ENCODE results near the gene CAST. TPM values are rescaled to one million over a fixed set of nuclear protein-coding genes. Genes with fewer than 3 reads are reported as not detected.

The CAST gene
- polyA plus RNA-seq, 1 donor, result 192 TPM

- WGBS (ENCODE audit: insufficient coverage, low lambda C conversion rate), result 0% methylated on average over 1 of the region's 5 CpGs
- peak; percentile 35 to 64 for DNase-seq
- Histone ChIP-seq H3K4me1 (ENCODE audit: control insufficient read depth, insufficient read depth, low read length) (peaks cover 14% of the 10 kb centered on the region), H3K27me3 (ENCODE audit: control insufficient read depth, insufficient read depth, low read length) (no peaks in the 10 kb centered on the region), H3K27ac (ENCODE audit: low read length) (peak overlapping the region; percentile 40), H3K9me3 (ENCODE audit: control insufficient read depth, low read depth, low read length) (no peaks in the 10 kb centered on the region), H3K4me3 (ENCODE audit: low read length) (no peak overlapping the region), H3K36me3 (ENCODE audit: control insufficient read depth, insufficient read depth, low read length) (no peaks in the 10 kb centered on the region)
These were observed 20.6 kb upstream of the CAST start for GRCh38 chr5:96641368-96642280.

GRCh38 chr5:96642281-96642640 is 19.9 kb upstream of the CAST start:
- H3K27ac ChIP-seq (ENCODE audit: low read length), result peak overlapping the region; percentile 40
- no peaks in the 10 kb centered on the region for H3K36me3 ChIP-seq (ENCODE audit: control insufficient read depth, insufficient read depth, low read length)
- no peak overlapping the region for H3K4me3 ChIP-seq (ENCODE audit: low read length)
- no peaks in the 10 kb centered on the region for H3K9me3 ChIP-seq (ENCODE audit: control insufficient read depth, low read depth, low read length)
- DNase-seq, result no peak
- no peaks in the 10 kb centered on the region for H3K27me3 ChIP-seq (ENCODE audit: control insufficient read depth, insufficient read depth, low read length)
- no CpG with 5 or more reads among the region's 2 CpGs for WGBS (ENCODE audit: insufficient coverage, low lambda C conversion rate)
- H3K4me1 ChIP-seq (ENCODE audit: control insufficient read depth, insufficient read depth, low read length), result peaks cover 14% of the 10 kb centered on the region

- Histone ChIP-seq H3K4me3 (ENCODE audit: low read length) (no peak overlapping the region), H3K36me3 (ENCODE audit: control insufficient read depth, insufficient read depth, low read length) (no peaks in the 10 kb centered on the region), H3K4me1 (ENCODE audit: control insufficient read depth, insufficient read depth, low read length) (peaks cover 29% of the 10 kb centered on the region), H3K27ac (ENCODE audit: low read length) (no peak overlapping the region), H3K9me3 (ENCODE audit: control insufficient read depth, low read depth, low read length) (no peaks in the 10 kb centered on the region), H3K27me3 (ENCODE audit: control insufficient read depth, insufficient read depth, low read length) (no peaks in the 10 kb centered on the region)
- 93% methylated on average over 3 of the region's 7 CpGs for WGBS (ENCODE audit: insufficient coverage, low lambda C conversion rate)
- DNase-seq, result no peak
These were observed 17.1 kb upstream of the CAST start for GRCh38 chr5:96645091-96645490.

GRCh38 chr5:96648023-96648422 is 14.2 kb upstream of the CAST start:
- Histone ChIP-seq H3K36me3 (ENCODE audit: control insufficient read depth, insufficient read depth, low read length) (no peaks in the 10 kb centered on the region), H3K4me1 (ENCODE audit: control insufficient read depth, insufficient read depth, low read length) (peaks cover 17% of the 10 kb centered on the region), H3K4me3 (ENCODE audit: low read length) (no peak overlapping the region), H3K27ac (ENCODE audit: low read length) (peak overlapping the region; percentile 47), H3K9me3 (ENCODE audit: control insufficient read depth, low read depth, low read length) (no peaks in the 10 kb centered on the region), H3K27me3 (ENCODE audit: control insufficient read depth, insufficient read depth, low read length) (no peaks in the 10 kb centered on the region)
- DNase-seq, result peak in 1 of 2 donors; percentile 42

GRCh38 chr5:96648593-96648992 is 13.6 kb upstream of the CAST start:
- H3K36me3 ChIP-seq (ENCODE audit: control insufficient read depth, insufficient read depth, low read length), result no peaks in the 10 kb centered on the region
- no peaks in the 10 kb centered on the region for H3K27me3 ChIP-seq (ENCODE audit: control insufficient read depth, insufficient read depth, low read length)
- peaks cover 17% of the 10 kb centered on the region for H3K4me1 ChIP-seq (ENCODE audit: control insufficient read depth, insufficient read depth, low read length)
- peak overlapping the region; percentile 63 for H3K27ac ChIP-seq (ENCODE audit: low read length)
- peak in 1 of 2 donors; percentile 32 for DNase-seq
- no peaks in the 10 kb centered on the region for H3K9me3 ChIP-seq (ENCODE audit: control insufficient read depth, low read depth, low read length)
- no CpG with 5 or more reads among the region's 4 CpGs for WGBS (ENCODE audit: insufficient coverage, low lambda C conversion rate)
- H3K4me3 ChIP-seq (ENCODE audit: low read length), result no peak overlapping the region

GRCh38 chr5:96649251-96649662 is 12.9 kb upstream of the CAST start:
- Histone ChIP-seq H3K27ac (ENCODE audit: low read length) (peak overlapping the region; percentile 63), H3K36me3 (ENCODE audit: control insufficient read depth, insufficient read depth, low read length) (no peaks in the 10 kb centered on the region), H3K4me1 (ENCODE audit: control insufficient read depth, insufficient read depth, low read length) (peaks cover 17% of the 10 kb centered on the region), H3K4me3 (ENCODE audit: low read length) (no peak overlapping the region), H3K9me3 (ENCODE audit: control insufficient read depth, low read depth, low read length) (no peaks in the 10 kb centered on the region), H3K27me3 (ENCODE audit: control insufficient read depth, insufficient read depth, low read length) (no peaks in the 10 kb centered on the region)
- no peak for DNase-seq
- WGBS (ENCODE audit: insufficient coverage, low lambda C conversion rate), result 34% methylated on average over 2 of the region's 3 CpGs

GRCh38 chr5:96649681-96650540 is 12.3 kb upstream of the CAST start:
- Histone ChIP-seq H3K4me3 (ENCODE audit: low read length) (no peak overlapping the region), H3K36me3 (ENCODE audit: control insufficient read depth, insufficient read depth, low read length) (no peaks in the 10 kb centered on the region), H3K27me3 (ENCODE audit: control insufficient read depth, insufficient read depth, low read length) (no peaks in the 10 kb centered on the region), H3K4me1 (ENCODE audit: control insufficient read depth, insufficient read depth, low read length) (peaks cover 17% of the 10 kb centered on the region), H3K9me3 (ENCODE audit: control insufficient read depth, low read depth, low read length) (no peaks in the 10 kb centered on the region), H3K27ac (ENCODE audit: low read length) (peak overlapping the region; percentile 63)
- DNase-seq, result peak in 1 of 2 donors; percentile 70
- 80% methylated on average over 3 of the region's 5 CpGs for WGBS (ENCODE audit: insufficient coverage, low lambda C conversion rate)

- H3K36me3 ChIP-seq (ENCODE audit: control insufficient read depth, insufficient read depth, low read length), result no peaks in the 10 kb centered on the region
- no peak overlapping the region for H3K27ac ChIP-seq (ENCODE audit: low read length)
- H3K4me1 ChIP-seq (ENCODE audit: control insufficient read depth, insufficient read depth, low read length), result peaks cover 17% of the 10 kb centered on the region
- DNase-seq, result no peak
- H3K9me3 ChIP-seq (ENCODE audit: control insufficient read depth, low read depth, low read length), result no peaks in the 10 kb centered on the region
- no peaks in the 10 kb centered on the region for H3K27me3 ChIP-seq (ENCODE audit: control insufficient read depth, insufficient read depth, low read length)
- WGBS (ENCODE audit: insufficient coverage, low lambda C conversion rate), result no CpG with 5 or more reads among the region's 5 CpGs
- no peak overlapping the region for H3K4me3 ChIP-seq (ENCODE audit: low read length)
These were observed 11.1 kb upstream of the CAST start for GRCh38 chr5:96651047-96651446.

GRCh38 chr5:96651948-96652753 is 10.0 kb upstream of the CAST start:
- H3K27me3 ChIP-seq (ENCODE audit: control insufficient read depth, insufficient read depth, low read length), result no peaks in the 10 kb centered on the region
- H3K4me1 ChIP-seq (ENCODE audit: control insufficient read depth, insufficient read depth, low read length), result peaks cover 23% of the 10 kb centered on the region
- WGBS (ENCODE audit: insufficient coverage, low lambda C conversion rate), result 67% methylated on average over 1 of the region's 4 CpGs
- no peak overlapping the region for H3K4me3 ChIP-seq (ENCODE audit: low read length)
- no peaks in the 10 kb centered on the region for H3K9me3 ChIP-seq (ENCODE audit: control insufficient read depth, low read depth, low read length)
- DNase-seq, result no peak
- no peak overlapping the region for H3K27ac ChIP-seq (ENCODE audit: low read length)
- H3K36me3 ChIP-seq (ENCODE audit: control insufficient read depth, insufficient read depth, low read length), result no peaks in the 10 kb centered on the region
